Activated CD8-positive, alpha-beta memory T cell treated with anti-CD3 and anti-CD28 coated beads, Interleukin-2, amount 50 U/mL, for 4 hours (primary cell): Measurements from ENCODE around the gene KCNMA1.

Source experiments
- DNase-seq: peaks from one replicate; pipeline ENCODE4 v3.0.0-alpha.2; 2020

KCNMA1 gene

DNA sequence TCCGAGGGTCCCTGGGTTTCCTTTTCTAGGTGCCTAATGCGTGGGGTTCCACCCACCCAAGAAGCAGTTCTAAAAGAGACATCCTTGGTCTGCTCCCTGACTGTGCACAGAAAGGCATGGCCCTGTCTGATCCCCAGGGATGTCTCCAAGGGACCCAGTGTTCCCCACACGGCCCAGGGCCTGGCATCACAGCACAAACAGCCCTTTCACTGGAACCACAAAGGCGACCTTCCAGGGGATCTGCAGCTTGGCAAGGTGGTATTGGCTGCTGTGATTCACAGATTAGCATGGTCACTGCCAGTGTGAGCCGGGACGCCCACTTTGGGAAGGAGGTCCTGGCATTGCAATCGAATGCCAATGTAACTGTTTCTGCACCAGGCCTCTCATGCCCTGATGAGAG is 6.4 kb downstream of the KCNMA1 start:
- no peak for DNase-seq

DNA sequence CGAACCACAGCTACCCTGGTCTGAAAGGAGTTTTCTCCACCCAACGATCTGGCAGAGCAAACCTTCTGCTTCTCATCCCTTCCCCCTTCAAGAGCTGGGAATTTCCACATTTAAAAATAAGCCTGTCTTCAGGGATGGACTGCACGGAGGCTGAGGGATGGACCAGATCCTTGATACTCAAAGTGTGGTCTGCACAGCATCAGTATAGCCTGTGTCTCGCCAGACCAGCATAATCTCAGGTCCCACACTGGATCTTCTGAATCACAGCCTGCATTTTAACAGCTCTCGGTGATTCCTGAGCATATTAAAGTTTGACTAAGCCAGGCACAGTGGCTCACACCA is 7.1 kb downstream of the KCNMA1 start:
- DNase-seq = no peak

DNA sequence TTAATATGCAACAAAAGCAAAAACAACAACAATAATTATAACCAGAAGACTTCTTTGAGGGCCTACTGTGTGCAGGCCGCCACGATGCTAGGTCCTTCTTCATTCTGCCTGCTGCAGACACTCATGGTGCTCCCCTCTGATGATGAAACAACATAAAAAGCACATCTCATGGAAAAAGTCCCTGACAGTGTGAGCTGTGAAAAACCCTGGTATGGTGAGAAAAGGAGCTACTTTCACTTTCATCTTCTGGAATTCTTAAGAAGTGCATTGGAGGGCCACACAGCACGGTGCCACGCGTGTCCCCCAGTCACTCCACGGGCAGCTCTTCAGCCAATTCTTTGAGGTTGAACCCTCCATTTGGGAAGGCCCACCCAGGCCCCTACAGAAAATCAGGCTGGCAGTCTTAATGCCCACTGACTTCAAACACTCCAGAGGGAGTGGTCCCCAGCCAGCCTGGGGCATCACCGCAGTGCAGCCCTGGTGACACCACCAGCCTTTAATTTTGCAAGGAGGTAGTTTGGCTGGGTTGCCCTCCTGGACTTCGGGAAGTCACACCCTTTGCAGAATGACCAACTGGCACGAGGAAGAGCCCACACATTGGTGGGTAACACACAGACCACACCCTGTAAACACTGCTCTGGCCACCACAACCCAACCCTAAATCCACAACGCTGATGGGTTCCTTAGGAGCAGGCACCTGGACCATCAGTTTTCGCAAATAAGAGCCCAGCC is 7.7 kb downstream of the KCNMA1 start:
- DNase-seq = no peak

DNA sequence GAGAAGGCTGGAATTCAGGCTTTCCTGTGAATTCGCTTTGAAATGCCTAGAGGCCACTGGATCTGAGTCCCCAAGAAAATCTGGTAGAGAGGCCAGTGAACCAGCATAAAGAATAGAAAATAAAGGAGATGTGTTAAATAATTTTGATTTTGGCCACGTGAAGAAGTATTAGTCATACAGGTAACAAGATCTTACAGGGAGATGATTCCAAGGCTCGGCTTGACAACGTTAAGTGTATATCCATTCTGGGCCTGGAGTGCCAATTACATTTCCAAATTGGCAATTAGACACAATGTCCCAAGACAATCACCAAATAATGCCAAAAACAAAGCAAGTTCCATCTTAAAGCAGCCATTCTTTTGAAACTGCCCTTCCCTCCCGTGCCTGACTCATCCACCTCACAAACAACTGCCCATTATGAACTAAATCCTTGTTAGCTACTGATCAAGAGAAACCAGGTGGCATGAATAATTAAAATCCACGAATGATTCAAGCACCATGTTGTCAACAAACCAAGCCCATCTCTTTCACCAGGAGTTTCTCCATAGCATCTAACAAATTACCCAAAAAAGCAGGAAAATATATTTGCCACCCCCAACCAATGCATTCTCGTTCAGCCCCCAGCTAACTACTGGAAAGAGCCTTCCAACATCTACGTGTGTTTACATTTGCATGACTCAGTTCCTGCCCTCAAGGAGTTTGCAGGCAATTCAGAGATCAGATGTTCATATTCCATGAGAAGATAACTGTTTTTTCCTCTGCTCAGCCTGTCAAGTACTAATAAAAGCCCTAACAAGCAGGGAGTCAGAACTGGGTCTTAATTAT is 8.5 kb downstream of the KCNMA1 start:
- no peak for DNase-seq

DNA sequence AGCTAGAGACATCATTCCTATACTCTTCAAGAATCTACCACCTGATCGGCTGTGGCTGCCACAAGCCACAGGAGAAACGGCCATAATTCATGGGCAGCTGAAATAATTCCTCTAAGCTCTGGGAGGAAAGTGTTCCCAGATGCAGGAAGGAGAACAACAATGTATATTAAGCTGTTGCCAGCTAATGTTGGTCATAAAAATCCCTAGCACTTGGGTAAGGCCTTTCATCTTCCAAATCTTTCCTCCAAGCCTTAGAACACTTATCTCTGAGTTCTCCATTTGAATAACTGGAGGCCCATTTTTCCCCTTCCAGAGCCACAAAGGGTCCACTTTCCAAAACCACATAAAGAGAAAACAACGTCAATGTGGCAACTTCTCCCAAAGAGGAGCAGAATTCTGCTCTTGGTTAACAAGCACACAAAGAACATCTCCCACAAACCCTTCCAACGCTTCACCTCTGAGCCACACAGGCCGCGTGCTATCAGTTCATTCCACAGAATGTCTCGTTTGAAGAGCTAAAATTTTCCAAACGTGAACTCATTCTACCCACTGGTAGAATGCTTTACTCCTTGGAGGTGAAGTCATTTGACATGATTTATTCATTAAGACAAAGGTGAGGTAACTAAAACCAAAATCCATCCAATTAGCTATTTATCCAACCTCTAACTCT is 11.2 kb downstream of the KCNMA1 start:
- DNase-seq = no peak

DNA sequence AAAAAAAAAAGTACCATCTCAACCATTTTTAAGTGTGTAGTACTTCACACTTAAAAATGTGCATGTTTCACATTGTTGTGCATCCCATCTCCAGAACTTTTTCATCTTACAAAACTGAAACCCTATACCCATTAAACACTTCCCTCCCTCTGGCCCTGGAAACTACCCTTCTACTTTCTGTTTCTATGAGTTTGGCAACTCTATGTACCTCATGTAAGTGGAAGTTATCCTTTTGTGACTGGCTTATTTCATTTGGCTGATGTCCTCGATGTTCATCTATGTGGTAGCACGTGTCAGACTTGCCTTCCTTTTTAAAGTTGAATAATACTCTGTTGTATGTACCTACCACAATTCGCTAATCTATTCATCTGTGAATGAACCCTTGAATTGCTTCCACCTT is 12.2 kb downstream of the KCNMA1 start:
- no peak for DNase-seq

DNA sequence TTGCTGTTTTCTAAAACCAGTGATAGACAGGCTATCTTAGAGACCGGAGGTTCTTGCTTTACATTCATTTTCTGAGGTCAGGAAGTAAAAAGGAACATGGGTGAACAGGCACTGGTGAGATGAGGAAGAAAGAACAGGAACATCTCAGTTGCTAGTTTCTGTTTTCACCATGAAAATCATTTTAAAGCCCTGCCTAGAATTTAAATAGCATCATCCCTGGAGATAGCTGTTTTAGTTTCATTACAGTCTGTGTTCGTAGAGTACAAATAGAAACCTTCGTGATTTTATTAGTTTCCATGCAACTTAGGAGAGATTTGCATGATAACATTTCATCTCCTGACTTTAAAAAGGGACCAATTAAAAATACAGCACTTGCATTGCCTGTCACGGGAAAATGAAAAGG is 14.7 kb downstream of the KCNMA1 start:
- DNase-seq = no peak

DNA sequence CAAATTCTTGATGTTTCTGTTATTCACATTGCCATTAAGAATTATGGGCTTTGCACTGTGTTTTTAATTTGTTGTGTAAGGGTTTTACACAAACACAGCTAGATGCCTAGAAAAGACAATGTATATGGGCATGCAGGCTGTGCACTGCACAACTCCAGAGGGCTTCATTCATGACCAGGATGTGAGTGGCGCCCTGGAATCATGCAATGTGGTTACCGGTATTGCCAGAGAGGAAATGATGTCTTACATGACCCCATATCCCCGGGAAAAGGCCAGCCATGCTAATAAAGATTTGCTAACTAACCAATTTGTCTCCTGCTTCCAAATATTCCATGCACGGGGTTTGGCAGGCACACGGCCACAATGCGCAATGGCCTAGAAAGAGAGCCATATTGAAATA is 16.9 kb downstream of the KCNMA1 start:
- DNase-seq = no peak

DNA sequence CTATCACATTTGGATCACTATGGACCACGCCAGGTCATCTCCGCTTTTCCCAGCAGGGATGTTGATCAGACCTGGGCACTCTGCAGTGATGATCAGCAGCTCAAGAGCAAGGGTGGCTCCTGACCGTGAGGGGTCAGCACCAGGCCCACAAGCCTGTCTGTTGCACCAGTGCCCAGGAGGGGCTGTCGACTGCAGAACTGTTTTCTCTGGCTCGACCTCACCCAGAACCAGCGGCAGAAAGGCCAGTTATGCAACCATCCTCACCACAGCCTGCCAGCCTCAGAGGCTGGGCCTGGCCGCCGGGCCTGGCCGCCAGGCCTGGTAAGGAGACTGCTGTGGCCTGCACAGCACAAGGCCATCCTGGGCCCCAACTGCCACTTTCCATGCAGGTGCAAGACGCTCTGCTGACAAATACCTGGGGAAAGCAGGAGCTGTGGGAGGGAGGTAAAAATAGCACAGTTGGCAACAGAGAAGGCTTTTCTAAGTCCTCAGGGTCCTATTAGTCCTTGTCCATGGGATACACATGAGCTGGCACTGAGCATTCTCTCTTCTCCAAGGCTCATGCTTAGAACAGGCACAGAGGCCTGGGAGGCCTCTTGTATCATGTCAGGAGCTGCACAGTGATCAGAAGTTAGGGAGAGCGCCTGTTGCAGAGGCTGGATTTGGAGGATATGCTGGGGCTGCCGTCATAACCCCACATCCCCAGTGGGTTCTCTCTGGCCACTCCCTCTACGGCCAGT is 17.5 kb downstream of the KCNMA1 start:
- DNase-seq = no peak

DNA sequence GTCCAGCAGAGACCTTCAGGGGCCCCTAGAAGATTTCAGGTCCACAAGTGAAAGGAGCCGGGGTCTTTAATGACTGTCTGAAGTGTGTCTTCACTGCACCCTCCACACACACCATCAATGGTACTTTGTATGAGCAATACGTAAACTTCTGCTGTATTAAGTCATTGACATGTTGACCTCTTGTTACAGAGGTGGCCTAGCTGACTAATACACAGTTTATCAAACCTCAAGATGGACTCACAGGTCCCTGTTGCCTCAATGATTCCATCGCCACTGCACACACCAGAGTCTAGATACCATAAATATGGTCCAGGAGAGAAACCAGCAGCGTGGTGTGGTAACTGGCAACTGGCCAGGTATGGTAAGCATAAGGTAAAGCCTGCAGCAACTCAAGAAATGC is 19.5 kb downstream of the KCNMA1 start:
- DNase-seq = no peak

DNA sequence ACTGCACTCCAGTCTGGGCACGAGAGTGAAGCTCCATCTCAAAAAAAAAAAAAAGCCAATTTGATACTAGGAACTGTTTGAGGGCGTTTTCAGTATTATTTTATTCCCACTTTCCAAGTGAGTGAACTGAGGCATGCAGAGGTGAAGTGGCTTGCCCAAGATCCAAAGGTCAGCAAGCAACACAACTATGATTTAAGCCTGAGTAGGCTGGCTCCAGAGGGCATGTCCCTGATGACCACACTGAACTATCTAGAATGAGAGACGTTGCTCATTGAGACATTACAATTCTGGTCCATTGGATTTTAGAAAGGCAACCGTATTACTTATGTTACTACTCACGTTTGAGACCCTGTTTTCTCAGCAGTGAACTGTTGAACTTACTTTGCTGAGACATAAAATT is 20.8 kb downstream of the KCNMA1 start:
- DNase-seq = no peak

DNA sequence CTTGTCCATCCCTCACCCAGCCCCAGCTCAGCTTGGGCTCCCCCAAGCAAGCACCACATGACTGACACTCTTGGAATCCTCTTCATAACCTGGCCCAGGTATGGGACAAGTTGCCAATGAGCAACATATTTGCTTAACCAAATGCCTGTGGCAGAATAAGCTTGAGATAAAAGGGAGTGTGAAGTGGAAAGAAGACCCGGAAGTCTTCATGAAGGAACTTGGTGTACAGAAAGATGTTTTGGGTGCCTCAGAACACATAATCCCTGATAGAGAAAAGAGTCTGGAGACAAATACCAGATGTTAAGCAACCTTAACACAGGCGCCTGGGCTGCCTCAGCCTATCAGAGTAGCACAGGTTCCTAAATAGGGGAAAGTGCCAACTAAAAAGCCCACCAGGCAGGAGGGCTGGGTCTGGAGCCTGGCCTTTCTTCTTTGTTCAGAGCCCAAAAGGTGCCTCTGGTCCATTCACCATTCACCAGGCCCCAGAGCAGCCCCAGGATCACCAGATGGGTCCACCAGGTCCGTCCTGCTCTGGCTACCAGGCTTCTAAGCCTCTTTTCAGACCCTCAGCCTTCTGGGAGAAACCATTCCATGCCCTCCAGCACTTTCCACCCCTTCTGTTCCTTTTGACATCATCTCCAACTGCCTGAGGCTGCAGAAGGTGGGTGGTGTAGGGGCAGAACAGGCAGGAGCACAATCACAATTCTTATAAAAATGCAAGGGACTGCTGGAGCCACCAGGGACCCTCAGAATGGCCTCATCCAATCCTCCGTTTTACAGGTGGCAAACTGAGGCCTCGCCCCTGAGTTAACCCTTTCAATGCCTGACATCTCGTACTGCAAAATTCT is 22.6 kb downstream of the KCNMA1 start:
- no peak for DNase-seq

DNA sequence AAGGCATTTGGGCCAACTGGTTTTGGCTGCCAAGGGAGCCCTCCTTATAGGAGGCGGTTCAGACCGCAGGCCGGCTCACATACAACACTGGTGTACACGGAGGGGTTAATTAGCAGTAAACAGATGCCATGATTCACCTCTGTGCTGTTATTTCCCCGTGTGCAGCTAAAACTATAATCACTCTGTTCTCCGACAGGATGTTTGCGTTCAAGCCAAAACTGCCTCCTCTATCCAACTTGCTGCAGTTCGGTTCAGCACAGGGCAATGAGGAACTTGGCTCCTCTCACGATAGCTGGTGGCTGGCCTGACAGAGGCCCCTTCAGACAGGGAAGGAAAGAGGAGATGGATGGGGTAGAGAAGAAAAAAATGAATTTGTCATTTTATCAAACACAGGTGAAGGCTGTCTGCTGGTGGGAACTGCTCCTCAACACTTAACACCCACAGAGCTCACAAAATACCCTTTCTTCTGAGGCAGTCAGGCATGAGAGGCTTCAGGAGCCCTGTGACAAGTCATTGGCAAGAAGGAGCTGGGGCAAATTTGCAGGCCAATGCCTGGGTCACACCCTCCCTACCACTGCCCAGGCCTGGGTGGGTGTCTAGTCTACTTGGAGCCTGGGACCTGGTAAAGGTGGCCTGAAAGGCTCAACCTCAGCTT is 24.0 kb downstream of the KCNMA1 start:
- DNase-seq = no peak

DNA sequence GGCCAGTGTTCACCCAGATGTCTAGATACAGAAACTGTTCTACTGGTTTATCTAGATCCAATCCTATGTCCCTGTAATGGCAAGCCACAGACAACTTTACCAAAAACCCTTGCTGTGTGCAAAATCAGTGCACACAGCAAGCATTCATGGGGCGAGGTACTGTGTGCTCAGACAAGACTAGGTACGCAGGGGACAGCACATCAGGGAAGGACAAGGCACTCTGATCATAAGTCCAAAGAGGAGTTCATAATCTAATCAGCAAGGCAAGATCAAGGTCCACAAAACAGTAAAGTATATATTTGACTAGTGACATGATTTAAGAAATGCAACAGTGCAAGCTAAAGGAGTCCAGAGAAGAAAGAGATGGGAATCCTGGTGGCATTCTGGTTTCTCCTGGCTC is 25.9 kb downstream of the KCNMA1 start:
- DNase-seq = no peak

DNA sequence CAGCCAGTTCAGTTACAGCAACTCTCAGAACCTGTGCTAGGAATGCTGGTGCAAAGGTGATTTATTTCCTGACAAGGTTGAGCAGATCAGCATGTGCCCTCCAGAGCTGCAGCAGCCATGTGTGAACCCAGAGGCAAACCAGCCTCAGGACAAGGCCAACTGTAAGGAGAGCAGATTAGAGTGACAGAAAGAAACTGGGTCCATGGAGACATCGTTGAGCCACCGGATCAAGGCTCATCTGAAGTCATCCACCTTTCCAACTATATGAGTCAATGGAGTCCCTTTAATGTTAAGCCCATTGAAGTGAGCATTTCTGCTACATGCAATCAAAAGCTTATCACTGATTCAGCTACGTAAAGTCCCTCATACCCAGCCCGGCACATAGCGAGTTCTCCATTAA is 26.4 kb downstream of the KCNMA1 start:
- no peak for DNase-seq

DNA sequence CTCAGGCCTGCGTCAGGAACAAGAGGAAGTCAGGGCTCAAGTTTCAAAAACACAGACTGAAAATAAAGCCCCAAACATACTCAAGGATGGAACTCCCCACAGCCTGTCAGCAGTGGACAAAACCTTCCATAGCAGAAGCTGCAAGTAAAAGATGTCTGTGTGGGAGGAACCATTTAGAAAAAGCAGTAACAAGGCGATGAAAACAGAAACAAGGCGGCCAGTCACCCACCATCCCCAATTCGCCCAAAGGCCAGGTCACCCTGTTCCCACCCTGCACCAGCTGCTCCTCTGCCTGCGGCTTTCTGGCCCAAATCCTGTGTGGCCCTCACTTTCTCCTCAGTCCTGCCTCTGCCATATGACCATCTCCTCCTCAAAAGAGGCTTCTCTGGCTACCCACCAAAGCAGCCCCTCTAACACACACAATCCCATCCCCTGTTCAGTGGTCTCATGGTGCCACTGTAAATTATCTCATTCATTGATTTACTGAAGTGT is 27.8 kb downstream of the KCNMA1 start:
- no peak for DNase-seq

DNA sequence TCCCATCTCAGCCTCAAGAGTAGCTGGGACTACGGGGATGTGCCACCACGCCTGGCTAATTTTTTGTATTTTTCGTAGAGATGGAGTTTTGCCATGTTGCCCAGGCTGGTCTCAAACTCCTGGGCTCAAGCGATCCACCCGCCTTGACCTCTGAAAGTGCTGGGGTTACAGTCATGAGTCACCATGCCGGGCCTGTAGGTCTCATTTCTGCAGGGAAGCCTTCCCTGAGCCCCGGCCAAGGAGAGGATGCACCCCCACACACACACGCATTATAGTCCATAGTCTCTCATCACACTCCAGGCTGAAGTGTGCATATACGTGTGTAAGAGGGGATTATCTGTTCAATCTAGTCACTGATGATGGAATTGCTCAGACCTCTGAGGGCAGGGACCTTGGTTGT is 29.3 kb downstream of the KCNMA1 start:
- no peak for DNase-seq

DNA sequence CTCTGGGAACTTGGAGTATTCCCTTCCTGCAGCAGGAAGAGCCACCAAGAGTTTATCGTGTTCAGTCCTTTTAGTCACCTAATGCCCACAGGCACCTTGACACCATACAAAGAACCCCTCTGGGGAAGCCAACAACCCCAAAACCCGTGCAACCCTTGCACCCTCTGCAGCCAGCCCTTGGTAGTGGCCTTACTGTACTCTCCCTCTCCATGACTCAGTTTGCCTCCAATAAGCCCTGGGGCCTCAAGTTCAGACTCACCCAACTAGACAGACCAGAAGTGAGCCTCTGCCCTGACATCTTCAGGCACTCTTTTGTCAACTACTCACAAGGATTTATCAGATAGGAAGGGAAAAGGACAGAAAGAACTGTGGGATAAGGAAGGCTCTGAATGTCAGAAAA is 30.9 kb downstream of the KCNMA1 start:
- DNase-seq = no peak

DNA sequence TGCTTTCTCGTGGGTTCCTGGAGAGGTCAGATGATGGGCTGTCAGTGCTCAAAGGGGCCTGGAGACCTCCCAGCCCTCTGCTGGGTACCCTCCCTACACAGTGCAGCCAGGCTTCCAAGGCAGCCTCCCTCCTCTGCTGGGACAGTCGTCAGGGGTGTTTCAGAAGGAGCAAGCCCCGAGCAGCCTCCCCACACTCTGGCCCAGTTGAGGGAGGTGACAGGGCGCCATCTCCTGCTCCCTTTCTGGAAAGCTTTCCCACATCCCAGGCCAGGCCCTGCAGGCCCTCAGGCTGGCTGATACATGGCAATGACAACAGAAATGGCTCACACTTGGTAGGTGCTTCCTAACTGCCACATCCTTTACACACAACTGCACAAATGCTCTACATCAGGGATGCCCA is 32.1 kb downstream of the KCNMA1 start:
- DNase-seq = no peak

DNA sequence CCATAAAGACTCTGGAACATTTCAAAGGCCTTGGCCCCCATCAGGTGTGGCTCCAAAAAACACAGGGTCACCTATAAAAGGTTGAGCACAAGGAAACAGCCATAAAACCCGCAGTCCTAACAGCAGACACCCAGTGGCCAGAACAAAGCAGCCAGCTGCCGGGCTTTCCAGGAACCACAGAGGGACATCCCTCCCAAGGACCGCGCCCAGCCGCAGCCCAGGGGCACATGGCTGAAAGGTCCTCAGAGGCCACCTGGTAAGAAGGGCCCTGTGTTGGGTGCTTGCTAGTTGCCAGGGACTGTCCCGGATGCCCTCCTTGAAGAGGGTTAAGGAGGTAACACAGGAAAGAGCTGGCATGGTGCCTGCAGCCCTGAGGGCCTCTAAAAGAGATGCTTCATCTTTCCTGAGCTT is 32.7 kb downstream of the KCNMA1 start:
- no peak for DNase-seq

DNA sequence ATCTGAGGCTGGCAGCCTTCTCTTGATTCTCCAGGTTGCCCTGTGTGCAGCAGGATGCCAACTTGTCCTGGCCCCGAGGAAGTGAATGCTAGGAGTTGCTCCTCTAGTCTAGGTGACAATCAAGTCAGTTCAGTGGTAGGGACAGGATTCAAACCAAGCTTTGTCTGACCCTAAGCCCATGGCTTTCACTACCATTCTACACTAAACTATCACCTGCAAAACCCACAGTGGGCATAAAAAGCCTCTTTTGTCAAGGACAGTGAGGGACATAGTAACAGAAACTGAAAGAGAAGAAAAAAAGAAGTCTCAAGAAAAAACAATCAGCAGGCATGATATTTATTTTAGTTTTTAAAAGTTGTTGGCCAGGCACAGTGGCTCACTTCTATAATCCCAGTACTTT is 33.5 kb downstream of the KCNMA1 start:
- DNase-seq = no peak

DNA sequence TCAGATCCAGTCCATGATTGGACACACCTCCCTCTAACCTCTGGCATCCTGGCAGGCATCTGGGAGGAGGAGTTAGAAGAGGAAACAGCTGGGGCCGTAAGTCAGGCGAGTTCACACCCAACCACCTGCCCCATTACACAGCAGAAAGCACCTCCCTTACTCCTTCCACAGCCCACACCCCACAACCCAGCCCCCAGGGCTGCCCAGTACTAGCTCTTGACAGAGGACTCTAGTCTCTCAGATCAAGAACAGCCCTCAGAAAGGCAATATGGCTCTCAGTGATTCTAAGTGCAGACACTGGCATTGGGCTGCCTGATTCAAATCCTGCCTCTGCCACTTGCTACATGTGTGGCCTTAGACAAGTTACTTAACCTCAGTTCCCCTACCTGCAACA is 34.1 kb downstream of the KCNMA1 start:
- no peak for DNase-seq
